ENCODE data around the gene FBXL17. TPM values are rescaled to one million over a fixed set of nuclear protein-coding genes. Genes with fewer than 3 reads are reported as not detected.
A peak's percentile ranks its signal among the peaks of the same experiment; 100 is the strongest.
"Not testable (repeated sequence)": the region's sequence is repeated elsewhere in the genome, so short reads cannot be mapped to it uniquely, and the experiment has no call there.

FBXL17 gene
- 14.9 and 18.0 TPM in 2 replicates for total RNA-seq (2014; rRNA removed; shearing (Covaris generic))

DNA sequence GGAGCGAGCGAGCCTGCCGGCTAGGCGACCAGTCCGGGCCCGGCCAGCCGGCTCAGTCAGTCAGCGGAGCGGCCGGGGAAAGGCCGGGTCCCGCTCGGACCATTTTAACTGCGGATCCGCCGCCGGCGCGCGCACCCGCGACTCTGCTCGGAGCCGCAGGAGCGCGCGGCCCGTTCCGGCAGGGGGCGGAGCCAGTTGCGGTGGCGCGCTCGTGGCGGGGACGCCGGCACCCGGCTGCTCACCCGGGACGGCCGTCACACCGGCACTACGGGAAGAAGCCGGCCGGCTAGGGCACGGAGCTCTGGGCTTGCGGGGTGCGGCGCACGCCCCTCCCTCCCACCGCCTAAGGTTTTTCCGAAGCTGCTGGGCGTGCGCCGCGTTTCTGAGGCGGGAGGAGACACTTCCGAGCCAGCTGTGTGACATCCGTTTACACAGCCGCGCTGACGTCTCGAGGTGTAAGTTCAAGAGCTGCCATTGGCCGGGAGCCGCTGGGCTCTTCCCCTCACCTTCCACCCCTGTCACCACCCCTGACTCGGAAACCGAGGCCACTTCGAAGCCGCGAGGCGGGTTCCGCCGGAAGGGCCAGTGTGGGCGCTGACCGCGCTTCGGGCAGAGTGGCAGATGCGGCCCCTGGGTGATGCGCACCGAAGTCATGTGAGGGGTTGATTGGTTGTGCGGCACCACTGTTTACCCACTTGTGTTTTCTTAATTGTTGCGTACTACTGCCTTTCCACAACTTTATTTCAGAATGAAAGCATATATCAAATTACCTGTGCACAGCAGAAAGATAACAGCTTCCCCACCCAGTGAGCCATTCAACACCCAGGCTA lies at the start of gene FBXL17:
Gene FBXL17 (minus strand): TSS at position 145 of the 830 bp plus-strand sequence.
- DNase-seq (ENCODE audit: low spot score) = peak; percentile 96

DNA sequence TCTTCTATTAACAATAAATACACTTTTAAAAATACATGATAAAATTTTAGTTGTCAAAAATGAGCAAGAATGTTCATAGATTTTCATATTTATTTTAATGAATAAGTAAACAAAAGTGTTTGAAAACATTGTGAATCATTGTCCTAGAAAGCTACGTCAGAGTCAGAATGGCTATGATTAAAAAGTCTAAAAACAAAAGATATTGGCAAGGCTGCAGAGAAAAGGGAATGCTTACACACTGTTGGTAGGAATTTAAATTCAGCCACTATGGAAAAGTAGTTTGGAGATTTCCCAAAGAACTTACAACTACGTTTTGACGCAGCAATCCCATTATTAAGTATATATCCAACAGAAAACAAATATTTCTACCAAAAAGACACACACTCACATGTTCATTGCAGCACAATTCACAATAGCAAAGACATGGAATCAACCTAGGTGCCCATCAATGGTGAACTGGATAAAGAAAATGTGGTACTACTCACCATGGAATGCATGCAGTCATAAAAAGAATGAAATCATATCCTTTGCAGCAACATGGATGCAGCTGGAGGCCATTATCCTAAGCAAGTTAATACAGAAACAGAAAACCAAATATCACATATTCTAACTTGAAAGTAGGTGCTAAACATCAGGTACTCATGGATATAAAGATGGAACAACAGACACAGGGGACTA lies 49.2 kb upstream of the FBXL17 start:
- no peak for DNase-seq (ENCODE audit: low spot score)

DNA sequence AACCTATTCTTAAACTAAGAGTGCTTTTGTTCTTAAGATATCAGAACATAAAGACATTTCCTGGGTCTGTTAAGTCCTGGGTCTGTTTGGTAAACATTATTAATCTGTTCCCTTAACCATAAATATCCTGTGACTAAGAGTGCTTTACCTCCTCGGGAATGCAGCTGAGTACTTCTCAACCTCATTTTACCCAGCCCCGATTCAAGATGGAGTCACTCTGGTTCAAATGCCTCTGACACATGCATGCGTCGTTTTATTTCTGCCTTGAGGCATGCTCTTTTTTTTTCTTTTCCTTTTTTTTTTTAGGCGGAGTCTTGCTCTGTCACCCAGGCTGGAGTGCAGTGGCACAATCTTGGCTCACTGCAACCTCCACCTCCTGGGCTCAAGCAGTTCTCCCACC lies 39.8 kb upstream of the FBXL17 start:
- DNase-seq (ENCODE audit: low spot score) = no peak

DNA sequence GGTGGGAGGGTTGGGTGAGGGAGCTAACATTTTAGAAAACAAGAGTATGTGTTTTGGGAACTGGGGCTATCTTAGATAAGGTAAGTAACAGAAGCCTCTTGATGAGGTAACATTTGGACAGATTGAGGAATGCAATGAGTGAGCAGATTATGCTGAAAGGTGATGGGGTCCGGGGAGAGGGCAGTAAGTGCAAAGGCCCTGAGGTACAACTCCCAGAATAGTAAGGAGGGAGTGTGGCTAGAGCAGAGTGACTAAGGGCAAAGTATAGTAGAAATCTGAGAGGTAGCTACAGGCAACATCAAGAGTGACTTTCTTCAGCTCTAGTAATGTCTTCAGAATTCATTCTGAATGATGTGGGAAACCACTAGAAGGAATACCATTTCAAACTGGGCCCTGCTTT lies 38.9 kb upstream of the FBXL17 start:
- DNase-seq (ENCODE audit: low spot score) = no peak

GRCh38 chr5:108420158-108420557 lies 38.3 kb upstream of the FBXL17 start:
- no peak for DNase-seq (ENCODE audit: low spot score)

GRCh38 chr5:108418197-108418596 lies 36.3 kb upstream of the FBXL17 start:
- DNase-seq (ENCODE audit: low spot score) = no peak

- DNase-seq (ENCODE audit: low spot score) = no peak
Measured at GRCh38 chr5:108417166-108417670, 35.3 kb upstream of the FBXL17 start.

GRCh38 chr5:108415726-108416125 lies 33.8 kb upstream of the FBXL17 start:
- DNase-seq (ENCODE audit: low spot score) = no peak

GRCh38 chr5:108409786-108410185 lies 27.9 kb upstream of the FBXL17 start:
- no peak for DNase-seq (ENCODE audit: low spot score)

DNA sequence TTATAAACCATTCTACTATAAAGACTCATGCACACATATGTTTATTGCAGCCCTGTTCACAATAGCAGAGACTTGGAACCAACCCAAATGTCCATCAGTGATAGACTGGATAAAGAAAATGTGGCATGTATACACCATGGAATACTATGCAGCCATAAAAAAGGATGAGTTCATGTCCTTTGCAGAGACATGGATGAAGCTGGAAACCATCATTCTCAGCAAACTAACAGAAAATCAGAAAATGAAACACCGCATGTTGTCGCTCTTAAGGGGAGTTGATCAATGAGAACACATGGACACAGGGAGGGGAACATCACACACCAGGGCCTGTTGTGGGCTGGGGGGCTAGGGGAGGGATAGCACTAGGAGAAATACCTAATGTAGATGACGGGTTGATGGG lies 23.3 kb upstream of the FBXL17 start:
- DNase-seq (ENCODE audit: low spot score) = not testable (repeated sequence)

GRCh38 chr5:108398964-108399363 lies 17.1 kb upstream of the FBXL17 start:
- DNase-seq (ENCODE audit: low spot score) = peak; percentile 23

GRCh38 chr5:108396837-108397236 lies 14.9 kb upstream of the FBXL17 start:
- not testable (repeated sequence) for DNase-seq (ENCODE audit: low spot score)

DNA sequence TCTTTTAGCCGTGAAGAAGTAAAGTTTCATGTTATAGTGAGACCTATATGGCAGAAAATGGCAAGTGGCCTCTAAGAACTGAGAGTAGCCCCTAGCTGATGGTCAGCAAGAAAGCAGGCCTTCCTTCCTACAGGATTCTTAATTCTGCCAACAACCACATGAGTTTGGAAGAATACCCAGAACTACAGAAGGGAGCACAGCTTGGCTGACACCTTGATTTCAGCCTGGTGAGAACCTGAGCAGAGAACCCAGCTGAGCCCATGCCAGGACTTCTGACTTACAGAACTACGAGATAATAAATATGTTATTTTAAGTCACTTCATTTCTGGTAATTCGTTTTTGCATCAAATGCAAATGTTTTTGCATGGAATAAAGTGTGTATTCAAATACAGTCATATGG lies 5.9 kb upstream of the FBXL17 start:
- no peak for DNase-seq (ENCODE audit: low spot score)

DNA sequence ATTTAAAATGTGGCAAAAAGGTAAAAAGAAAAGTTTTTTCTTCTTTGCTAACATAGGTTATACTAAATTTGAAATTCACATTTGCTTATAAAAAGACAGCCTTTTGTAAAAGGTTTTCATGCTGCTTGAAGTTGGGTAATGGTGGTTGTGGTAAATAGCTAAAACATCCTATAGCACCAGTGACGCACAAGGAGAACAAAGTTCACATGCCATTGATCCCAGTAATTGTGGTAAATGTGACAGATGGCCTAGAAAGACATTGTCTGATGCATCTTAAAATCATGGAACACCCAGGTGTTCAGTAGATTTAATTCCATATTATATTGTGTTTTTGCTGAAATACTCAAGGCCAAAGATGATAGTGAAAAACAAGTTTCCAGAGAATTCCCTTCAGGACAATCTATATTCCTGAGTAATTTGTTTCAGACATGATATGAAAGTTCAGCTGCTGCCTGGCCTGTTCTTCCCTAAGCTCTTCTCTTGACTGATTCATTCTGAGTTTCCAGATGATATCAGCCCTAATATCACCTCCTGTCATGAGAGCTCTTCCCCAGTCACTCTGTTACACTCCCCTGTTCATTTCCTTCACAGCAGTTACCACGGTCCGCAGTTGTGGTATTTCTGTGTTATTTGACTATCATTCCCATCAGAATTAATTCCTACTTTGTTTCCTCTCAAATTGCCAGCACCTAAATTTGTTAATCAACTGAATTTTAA lies 4.6 kb upstream of the FBXL17 start:
- DNase-seq (ENCODE audit: low spot score) = peak; percentile 17

DNA sequence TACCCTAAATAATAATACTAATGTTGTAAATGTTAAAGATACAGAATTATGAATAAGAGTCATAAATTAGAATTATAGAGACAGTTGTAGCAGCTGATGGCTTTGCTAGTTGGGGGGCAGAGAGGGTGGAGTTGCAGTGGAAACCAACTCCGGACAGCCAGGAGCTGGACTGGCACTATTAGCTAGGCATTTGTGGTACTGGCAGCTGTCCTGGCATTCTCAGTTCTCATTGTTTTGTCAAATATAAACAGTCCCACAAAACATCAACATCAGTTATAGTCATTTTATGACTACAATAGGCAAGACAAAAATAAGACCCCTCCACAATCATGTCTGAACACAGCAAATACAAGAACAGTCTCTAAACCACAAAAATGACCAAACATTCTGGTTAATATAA lies 2.8 kb upstream of the FBXL17 start:
- DNase-seq (ENCODE audit: low spot score) = no peak

GRCh38 chr5:108382784-108383330 lies 959 bp upstream of the FBXL17 start:
- DNase-seq (ENCODE audit: low spot score) = peak; percentile 28

- peak; percentile 17 for DNase-seq (ENCODE audit: low spot score)
Measured at GRCh38 chr5:108381350-108381953, 446 bp downstream of the FBXL17 start.

- peak; percentile 22 for DNase-seq (ENCODE audit: low spot score)
Measured at GRCh38 chr5:108380531-108381349, 1.2 kb downstream of the FBXL17 start.

DNA sequence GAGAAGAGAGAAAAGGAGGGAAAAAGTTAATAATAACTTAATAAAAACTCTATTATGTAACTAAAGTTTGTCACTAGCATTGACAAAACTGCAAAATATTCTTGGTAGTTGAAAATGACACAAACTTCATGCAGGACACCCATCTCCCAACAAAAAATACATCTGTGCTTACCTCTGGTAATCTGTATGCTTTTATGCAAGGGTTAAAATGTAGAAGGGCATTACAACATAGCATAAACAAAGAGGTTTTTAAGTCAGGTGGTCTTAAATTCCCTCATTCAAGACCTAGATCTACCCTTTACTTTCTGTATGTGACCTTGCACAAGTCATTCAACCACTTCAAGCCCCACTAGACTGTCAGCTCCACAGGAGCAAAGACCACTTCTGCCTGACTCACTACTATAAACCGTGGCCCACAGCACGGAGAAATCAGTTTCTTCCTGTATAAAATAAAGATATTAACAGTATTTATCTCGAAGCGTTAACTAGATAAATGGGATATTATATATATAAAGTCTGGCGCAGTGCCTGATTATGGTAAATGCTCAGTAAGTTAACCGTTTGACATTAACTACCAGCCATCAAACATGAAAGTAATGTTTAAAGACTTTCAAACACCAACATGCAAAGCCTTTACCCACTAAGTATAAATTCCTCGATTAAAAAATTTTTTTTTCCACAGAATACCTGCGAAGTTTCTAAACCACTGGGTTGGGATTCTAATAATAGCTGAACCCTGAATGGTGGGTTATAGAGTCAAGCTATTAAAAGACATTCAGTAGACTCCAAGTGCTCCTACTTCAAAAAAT lies 2.0 kb downstream of the FBXL17 start:
- no peak for DNase-seq (ENCODE audit: low spot score)

DNA sequence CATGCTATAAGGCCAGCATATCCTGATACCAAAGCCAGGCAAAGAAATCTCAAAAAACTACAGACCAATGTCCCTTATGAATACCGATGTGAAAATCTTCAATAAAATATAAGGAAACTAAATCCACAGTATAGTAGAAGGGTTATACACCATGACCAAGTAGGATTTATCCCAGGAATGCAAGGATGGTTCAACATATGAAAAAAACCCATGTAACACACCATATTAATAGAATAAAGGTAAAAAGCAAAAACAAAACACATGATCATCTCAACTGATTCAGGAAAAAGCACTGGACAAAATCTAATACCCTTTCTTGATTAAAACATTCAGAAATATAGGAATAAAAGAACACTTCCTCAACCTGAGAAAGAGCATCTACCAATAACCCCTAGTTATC lies 6.1 kb downstream of the FBXL17 start:
- DNase-seq (ENCODE audit: low spot score) = no peak
